Panc1 (cell line): Measurements from ENCODE around the gene RBBP7. TPM values are rescaled to one million over a fixed set of nuclear protein-coding genes. Genes with fewer than 3 reads are reported as not detected.

Source experiments
- ATAC-seq: fragments of 200-7000 bp; cut with Tn5 transposase; 2 replicates; pipeline ENCODE4 v1.9.1; 2020; ENCODE audit warnings: mild to moderate bottlenecking, moderate library complexity
- BruUV-seq: library from RNA; stranded (reverse); fragments of 400-500 nt; replicated peaks from 2 replicates; lab custom pipeline; 2021; lab: Mats Ljungman, UMichigan
- CTCF ChIA-PET: fragments of 300-600 bp; sonication (Branson Sonifier 250); formaldehyde crosslinking; loops from one replicate; lab custom pipeline; 2022; ENCODE audit warnings: antibody characterized with exemption; lab: Charles Lee
- POLR2A ChIA-PET: fragments of 300-600 bp; sonication (Branson Sonifier 250); formaldehyde crosslinking; loops from one replicate; lab custom pipeline; 2022; ENCODE audit warnings: antibody characterized with exemption; lab: Charles Lee
- DNase-seq: peaks from one replicate; pipeline ENCODE4 v3.0.0-alpha.2; 2010; ENCODE audit warnings: low read depth, low spot score
- H3K27ac ChIP-seq: 2 replicates; pipeline ENCODE4 v1.5.1; 2011; ENCODE audit warnings: mild to moderate bottlenecking, low read length, inconsistent platforms
- H3K27me3 ChIP-seq: fragments of 200-500 bp; sonication (Bioruptor generic); 2 replicates; pipeline ENCODE4 v1.6.0; 2014; ENCODE audit warnings: low read length, inconsistent platforms; ENCODE audit not compliant: control insufficient read depth, insufficient read depth
- H3K36me3 ChIP-seq: fragments of 200-500 bp; sonication (Bioruptor generic); 2 replicates; pipeline ENCODE4 v1.5.1; 2014; ENCODE audit warnings: inconsistent platforms, mild to moderate bottlenecking, low read length, moderate library complexity; ENCODE audit not compliant: control insufficient read depth, insufficient read depth
- H3K4me1 ChIP-seq: 2 replicates; pipeline ENCODE4 v1.5.1; 2011; ENCODE audit warnings: inconsistent platforms, mild to moderate bottlenecking, low read length, moderate library complexity; ENCODE audit not compliant: control insufficient read depth, insufficient read depth
- H3K4me3 ChIP-seq, 2 experiments: 2 replicates each; pipeline ENCODE4 v1.5.1; 2011 to 2012; ENCODE audit warnings: low read depth in 2 of 2, low read length in 2 of 2, mild to moderate bottlenecking in 2 of 2, inconsistent platforms in 1 of 2, moderate library complexity in 1 of 2
- H3K9me3 ChIP-seq: fragments of 200-500 bp; sonication (Bioruptor generic); 2 replicates; pipeline ENCODE4 v1.5.1; 2014; ENCODE audit warnings: low read depth, mild to moderate bottlenecking, inconsistent platforms, low read length, moderate library complexity; ENCODE audit not compliant: control insufficient read depth, insufficient read depth
- POLR2AphosphoS5 ChIP-seq: IDR thresholded peaks from 2 replicates; pipeline ENCODE4 v1.6.1; 2012; ENCODE audit warnings: mild to moderate bottlenecking, low read depth, low read length, moderate library complexity
- SIN3A ChIP-seq: IDR thresholded peaks from 2 replicates; pipeline ENCODE4 v1.6.1; 2012; ENCODE audit warnings: low read depth, mild to moderate bottlenecking, low read length, moderate library complexity, borderline replicate concordance; ENCODE audit not compliant: insufficient read depth
- TCF7L2 ChIP-seq: IDR thresholded peaks from 2 replicates; pipeline ENCODE4 v1.6.1; 2011; ENCODE audit warnings: mild to moderate bottlenecking, low read depth, low read length, inconsistent platforms
- in situ Hi-C: cut with HindIII; loops from 2 replicates; pipeline ENCODE4 v1.10.0; 2016; ENCODE audit warnings: low sequenced_read_pairs, low pct_unique_long_range_greater_than_20kb
- intact Hi-C: fragments of 100-400 bp; cut with micrococcal nuclease; formaldehyde crosslinking; loops from one replicate; pipeline ENCODE4 v1.10.0; 2022; ENCODE audit not compliant: unreplicated experiment
- total RNA-seq: library from RNA; stranded (reverse); gene quantifications from one replicate; pipeline ENCODE4 v1.2.1, GENCODE V29; 2021; ENCODE audit not compliant: unreplicated experiment
- TF ChIP-seq, protein P1 (sequence below): fragments of 450-650 bp; IDR thresholded peaks from 2 replicates; pipeline ENCODE4 v1.5.1; 2017; ENCODE audit warnings: mild to moderate bottlenecking
- TF ChIP-seq, protein P2 (sequence below), 2 experiments: IDR thresholded peaks; 2 replicates each; pipeline ENCODE4 v1.6.1; 2011 to 2012; ENCODE audit warnings: low read depth in 2 of 2, control low read depth in 1 of 2, low read length in 1 of 2, mild to moderate bottlenecking in 1 of 2, moderate library complexity in 1 of 2; ENCODE audit not compliant: insufficient read depth in 1 of 2

The RBBP7 gene
- total RNA-seq, 1 experiment from 2014 or later, result 95.8 TPM

DNA sequence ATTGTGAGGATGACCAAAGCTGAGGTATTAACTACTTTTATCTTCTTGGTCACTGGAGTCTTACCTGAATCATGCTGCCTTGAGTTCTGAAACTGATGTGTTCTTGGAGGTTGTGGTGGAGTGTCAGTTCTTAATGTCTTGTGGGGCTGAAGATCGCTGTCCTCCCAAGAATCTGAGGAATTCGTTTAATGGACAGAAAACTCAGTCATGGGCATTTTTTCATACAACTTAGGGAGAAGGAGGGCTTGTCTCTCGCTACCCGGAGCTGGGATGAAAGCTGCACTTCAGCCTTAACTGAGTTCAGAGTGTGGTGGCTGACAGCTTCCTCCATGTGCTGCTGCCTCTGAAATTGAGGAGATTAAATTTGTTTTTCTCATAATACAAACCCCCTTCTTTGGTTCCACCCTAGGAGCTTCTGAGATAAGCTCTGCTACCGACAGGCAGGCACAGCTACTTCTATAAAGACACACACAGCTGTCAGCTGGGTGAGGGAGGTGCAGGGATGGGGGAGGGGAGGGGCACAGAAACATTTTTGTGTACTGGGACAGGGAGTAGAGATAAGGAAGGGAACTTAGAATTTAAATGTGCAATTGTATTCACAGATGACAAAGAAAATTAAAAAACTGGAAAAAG lies 30.8 kb downstream of the RBBP7 start:
- no peaks in the 10 kb centered on the region; the same call in 1 of the 2 replicates for H3K36me3 ChIP-seq
- BruUV-seq, result no TSS peak
- in situ Hi-C loops, result no loop called here

GRCh38 chrX:16838202-16839066 lies 31.7 kb downstream of the RBBP7 start:
- Histone ChIP-seq H3K9me3 (no peaks in the 10 kb centered on the region), H3K4me1 (peaks cover 3% of the 10 kb centered on the region; the same call in 1 of the 2 replicates), H3K4me3 (no peak overlapping the region), H3K27me3 (no peaks in the 10 kb centered on the region), H3K27ac (no peak overlapping the region), H3K36me3 (peaks cover 2% of the 10 kb centered on the region; the same call in 1 of the 2 replicates)
- in situ Hi-C loops, result no loop called here
- no peak; the same call in 1 of the 2 replicates for ATAC-seq
- no TSS peak for BruUV-seq
- POLR2A ChIA-PET, result no interaction called here
- CTCF ChIA-PET, result no interaction called here
- intact Hi-C loops, result no loop called here
- TF ChIP-seq, protein P1, sequence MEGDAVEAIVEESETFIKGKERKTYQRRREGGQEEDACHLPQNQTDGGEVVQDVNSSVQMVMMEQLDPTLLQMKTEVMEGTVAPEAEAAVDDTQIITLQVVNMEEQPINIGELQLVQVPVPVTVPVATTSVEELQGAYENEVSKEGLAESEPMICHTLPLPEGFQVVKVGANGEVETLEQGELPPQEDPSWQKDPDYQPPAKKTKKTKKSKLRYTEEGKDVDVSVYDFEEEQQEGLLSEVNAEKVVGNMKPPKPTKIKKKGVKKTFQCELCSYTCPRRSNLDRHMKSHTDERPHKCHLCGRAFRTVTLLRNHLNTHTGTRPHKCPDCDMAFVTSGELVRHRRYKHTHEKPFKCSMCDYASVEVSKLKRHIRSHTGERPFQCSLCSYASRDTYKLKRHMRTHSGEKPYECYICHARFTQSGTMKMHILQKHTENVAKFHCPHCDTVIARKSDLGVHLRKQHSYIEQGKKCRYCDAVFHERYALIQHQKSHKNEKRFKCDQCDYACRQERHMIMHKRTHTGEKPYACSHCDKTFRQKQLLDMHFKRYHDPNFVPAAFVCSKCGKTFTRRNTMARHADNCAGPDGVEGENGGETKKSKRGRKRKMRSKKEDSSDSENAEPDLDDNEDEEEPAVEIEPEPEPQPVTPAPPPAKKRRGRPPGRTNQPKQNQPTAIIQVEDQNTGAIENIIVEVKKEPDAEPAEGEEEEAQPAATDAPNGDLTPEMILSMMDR, result no peak
- TF ChIP-seq SIN3A, result no peak
- TF ChIP-seq, protein P2, sequence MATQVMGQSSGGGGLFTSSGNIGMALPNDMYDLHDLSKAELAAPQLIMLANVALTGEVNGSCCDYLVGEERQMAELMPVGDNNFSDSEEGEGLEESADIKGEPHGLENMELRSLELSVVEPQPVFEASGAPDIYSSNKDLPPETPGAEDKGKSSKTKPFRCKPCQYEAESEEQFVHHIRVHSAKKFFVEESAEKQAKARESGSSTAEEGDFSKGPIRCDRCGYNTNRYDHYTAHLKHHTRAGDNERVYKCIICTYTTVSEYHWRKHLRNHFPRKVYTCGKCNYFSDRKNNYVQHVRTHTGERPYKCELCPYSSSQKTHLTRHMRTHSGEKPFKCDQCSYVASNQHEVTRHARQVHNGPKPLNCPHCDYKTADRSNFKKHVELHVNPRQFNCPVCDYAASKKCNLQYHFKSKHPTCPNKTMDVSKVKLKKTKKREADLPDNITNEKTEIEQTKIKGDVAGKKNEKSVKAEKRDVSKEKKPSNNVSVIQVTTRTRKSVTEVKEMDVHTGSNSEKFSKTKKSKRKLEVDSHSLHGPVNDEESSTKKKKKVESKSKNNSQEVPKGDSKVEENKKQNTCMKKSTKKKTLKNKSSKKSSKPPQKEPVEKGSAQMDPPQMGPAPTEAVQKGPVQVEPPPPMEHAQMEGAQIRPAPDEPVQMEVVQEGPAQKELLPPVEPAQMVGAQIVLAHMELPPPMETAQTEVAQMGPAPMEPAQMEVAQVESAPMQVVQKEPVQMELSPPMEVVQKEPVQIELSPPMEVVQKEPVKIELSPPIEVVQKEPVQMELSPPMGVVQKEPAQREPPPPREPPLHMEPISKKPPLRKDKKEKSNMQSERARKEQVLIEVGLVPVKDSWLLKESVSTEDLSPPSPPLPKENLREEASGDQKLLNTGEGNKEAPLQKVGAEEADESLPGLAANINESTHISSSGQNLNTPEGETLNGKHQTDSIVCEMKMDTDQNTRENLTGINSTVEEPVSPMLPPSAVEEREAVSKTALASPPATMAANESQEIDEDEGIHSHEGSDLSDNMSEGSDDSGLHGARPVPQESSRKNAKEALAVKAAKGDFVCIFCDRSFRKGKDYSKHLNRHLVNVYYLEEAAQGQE (IDR thresholded peaks at IDR 0.05; ENCODE audit: insufficient read depth in 1 of 2, low read depth in 2 of 2, low read length in 1 of 2), result no peak
- no peak for TF ChIP-seq TCF7L2
- no peak for TF ChIP-seq POLR2AphosphoS5
- no peak for DNase-seq

More for the DNA sequence above, 30.8 kb downstream of the RBBP7 start:
- peaks cover 3% of the 10 kb centered on the region; the same call in 1 of the 2 replicates for H3K4me1 ChIP-seq
- CTCF ChIA-PET, result no interaction called here
- intact Hi-C loops, result no loop called here
- H3K27me3 ChIP-seq, result no peaks in the 10 kb centered on the region
- DNase-seq (no peak), ATAC-seq (no peak)
- TF ChIP-seq POLR2AphosphoS5, result no peak
- POLR2A ChIA-PET, result no interaction called here
- no peak overlapping the region for H3K27ac ChIP-seq
- H3K9me3 ChIP-seq, result no peaks in the 10 kb centered on the region
- no peak overlapping the region for H3K4me3 ChIP-seq
